HTR-8/SVneo (cell line): ENCODE data around the gene MAGI2.

Source experiments
- DNase-seq: peaks from one replicate; pipeline ENCODE4 v3.0.0; 2011; ENCODE audit warnings: low spot score, mixed read lengths; ENCODE audit not compliant: insufficient read length
- FAIRE-seq: peaks from 2 replicates; lab custom pipeline; 2011; peaks lifted over from hg19 to GRCh38; lab: Jason Lieb, UNC

Gene MAGI2

DNA sequence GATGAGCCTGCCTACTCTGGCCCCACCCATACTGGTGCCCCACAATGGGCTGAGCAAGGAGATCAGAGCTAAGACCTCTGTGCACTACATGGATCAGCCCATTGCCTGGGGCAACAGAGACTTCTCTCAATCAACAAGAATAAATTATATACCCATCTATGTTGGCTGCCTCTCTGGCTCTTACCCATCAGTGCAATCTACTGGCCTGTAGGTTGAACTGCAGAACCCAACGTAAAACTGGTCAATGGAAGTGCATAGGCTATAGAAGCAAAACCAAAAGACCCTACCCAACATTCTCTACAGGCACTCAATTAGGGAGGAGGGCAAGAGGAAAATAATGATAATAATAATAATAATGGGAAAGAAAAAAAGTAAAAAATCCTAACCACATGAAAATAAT, 574.3 kb downstream of the MAGI2 start:
- no peak for DNase-seq
- no peak for FAIRE-seq

DNA sequence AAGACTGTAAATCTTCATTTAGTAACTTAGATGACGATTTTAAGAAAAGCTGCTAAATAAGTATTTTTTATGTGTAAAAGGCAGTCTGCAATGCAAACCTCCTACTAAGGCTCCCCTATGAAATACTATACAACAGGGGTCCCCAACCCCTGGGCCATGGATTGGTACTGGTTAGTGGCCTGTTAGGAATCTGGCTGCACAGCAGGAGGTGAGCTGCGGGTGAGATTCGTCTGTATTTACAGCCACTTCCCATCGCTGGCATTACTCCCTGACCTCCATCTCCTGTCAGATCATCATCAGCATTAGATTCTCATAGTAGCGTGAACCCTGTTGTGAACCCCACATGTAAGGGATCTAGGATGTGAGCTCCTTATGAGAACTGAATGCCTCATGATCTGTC, 580.4 kb downstream of the MAGI2 start:
- FAIRE-seq (no peak), DNase-seq (no peak)

DNA sequence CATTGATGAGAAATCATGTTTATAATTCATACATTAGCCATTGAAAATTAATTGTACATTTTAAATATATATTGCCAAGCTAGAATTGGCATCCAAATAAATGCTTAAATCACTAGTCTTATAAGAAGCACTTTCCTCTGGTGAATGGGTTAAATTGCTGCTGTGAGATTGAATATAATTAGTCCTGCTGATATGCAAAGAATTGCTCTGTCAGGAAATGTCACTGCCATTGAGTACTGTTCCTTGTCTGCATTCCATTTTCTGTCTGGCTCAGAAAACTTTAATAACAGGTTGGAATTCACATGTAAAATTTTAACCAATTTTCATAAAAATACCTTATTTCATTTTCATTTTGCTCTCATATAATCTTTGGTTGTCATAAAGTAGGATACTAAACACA, 589.1 kb downstream of the MAGI2 start:
- no peak for FAIRE-seq

DNA sequence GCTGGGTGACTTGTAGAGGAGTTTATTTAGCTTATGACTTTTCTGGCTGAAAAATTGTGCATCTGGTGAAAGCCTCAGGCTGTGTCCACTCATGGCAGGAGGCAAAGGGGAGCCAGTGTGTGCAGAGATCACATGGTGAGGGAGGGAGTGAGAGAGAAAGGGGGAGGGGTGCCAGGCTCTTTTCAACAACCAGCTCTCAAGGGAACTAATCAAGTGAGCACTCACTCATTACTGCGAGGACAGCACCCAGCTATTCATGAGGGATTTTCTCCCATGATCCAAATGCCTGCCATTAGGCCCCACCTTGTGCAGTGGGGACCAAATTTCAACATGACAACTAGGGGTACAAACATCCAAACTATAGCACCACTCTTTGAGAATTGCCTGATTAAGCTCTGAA, 590.2 kb downstream of the MAGI2 start:
- DNase-seq (no peak), FAIRE-seq (no peak)

More for the DNA sequence above, 589.1 kb downstream of the MAGI2 start:
- DNase-seq, result no peak

DNA sequence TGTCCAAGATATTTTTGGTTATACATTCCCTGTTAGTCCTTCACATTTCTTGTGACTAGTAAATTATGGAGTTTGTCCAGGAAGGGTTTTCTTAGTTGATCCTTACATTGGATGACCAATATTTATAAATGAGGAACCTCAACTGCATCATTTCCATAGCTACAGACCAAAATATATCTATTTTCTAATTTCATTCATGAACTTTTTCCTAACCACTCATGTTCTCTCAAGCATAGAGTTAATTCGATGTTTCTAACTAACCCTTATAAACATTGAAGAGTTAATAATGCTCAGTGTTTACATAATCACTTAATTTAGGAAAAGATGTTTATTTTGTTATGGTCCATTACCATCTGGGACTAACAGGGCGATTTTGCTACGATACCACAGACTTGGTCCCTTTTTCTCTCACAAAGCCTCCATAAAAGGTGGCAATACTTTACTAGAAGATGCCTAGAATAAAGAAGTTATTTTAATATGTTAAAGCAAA, 591.0 kb downstream of the MAGI2 start:
- DNase-seq, result no peak
- no peak for FAIRE-seq

GRCh38 chr7:78852951-78853350, 600.5 kb downstream of the MAGI2 start:
- FAIRE-seq (no peak), DNase-seq (no peak)

- FAIRE-seq (no peak), DNase-seq (no peak)
These were observed 603.2 kb downstream of the MAGI2 start for GRCh38 chr7:78850093-78850740.

DNA sequence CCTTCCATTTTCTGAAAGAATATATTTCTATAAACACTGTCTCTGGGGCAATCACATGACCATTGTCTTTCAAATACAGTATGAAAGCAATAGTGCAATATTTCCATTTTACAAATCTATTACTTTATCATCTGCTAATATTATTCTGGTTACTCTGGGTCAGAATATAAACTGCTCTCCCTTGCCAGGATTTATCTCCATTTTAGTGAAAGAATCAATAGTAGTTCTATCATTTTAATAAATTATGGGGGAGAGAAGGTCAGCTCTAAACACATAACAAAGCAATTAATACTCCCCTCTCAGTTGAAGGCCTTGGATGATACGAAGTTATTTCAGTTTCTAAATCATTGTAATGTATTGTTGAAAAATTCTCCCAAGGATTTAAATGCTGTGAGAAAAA, 608.3 kb downstream of the MAGI2 start:
- FAIRE-seq (no peak), DNase-seq (no peak)

- FAIRE-seq, result no peak
- DNase-seq, result no peak
These were observed 611.4 kb downstream of the MAGI2 start for GRCh38 chr7:78842068-78842467.

DNA sequence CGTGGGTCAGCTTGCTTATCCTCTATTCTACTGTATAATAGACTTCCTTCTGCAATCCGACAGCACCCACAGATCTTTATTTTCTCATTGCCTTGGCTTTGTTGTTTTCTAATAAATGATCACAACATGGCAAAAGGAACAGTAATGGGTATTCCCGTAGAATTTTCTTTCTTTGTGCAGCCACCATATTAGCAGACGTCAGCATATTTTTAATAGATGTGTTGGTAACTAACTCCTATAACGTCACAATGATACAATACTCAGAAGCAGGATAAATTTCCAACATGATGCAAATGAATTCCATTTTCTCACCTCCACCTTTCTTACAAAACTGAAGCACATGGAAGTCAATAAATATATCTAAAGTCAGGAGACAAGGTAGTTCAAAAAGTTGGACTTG, 617.6 kb downstream of the MAGI2 start:
- DNase-seq, result no peak
- no peak for FAIRE-seq

GRCh38 chr7:78828317-78828716, 625.1 kb downstream of the MAGI2 start:
- FAIRE-seq (no peak), DNase-seq (no peak)

DNA sequence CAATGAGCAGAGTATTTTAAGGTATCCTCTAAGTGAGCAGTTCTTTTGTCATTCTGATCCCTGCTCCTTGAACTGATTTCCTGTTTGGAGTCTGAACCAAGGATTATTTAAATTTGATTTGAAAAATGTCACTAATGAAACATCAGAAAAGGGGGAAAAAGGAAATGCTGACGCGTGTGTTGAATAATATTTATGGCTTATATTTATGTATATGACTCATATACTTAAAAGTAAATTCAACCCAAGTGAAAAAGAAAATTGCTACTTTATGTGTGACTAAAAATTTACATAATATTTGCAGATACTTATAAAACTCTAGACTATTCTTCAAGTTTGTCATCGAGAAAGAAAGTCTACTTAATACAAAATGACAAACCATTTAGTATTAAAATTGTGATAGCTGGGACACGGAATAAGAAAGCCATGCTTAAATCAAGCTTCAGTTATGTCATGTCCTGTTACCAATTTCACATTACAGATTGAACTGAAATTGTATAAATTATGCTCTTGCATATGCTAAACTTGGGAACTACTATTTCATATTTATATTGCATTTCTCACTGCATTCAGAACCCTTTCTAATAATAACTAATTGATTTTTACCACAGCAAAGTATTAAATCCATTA, 649.9 kb downstream of the MAGI2 start:
- FAIRE-seq, result no peak
- no peak for DNase-seq

DNA sequence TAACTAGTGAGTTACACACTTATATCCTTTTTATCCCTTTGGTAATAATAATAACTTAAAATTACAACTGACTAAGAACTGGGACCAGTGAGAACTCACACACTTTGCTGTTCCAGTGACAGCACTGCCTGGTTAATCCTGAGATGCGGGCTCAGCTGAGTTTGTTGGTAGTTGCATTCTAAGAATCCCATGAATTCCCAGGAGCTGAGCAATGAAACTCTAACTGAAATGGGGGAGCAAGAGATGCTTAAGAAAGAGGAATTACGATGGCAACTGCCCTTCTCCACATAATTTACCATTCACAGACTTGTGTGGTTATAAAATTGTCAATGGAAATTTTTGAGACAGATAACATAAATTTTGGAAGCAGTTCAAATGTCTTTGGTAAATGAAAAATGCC, 659.4 kb downstream of the MAGI2 start:
- DNase-seq (no peak), FAIRE-seq (no peak)

DNA sequence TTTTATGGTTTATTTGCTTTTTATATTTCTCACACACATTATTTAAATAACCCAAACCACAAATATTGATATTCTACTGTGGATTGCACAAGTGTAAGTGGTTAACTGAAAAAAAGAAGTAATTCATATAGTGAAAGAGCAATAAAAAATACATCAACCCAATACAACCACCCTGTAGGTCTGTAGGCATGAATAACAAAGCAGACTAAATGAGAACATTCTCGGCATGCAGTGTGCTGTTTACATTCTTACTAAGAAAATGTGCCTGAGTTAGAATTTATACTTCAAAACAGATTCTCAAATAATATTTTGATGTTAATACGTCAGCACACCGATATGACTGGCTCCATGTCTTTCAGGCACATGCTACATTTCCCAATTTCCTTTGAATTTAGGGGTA, 660.8 kb downstream of the MAGI2 start:
- FAIRE-seq, result no peak
- DNase-seq, result no peak

GRCh38 chr7:78792006-78792405, 661.5 kb downstream of the MAGI2 start:
- DNase-seq (no peak), FAIRE-seq (no peak)

DNA sequence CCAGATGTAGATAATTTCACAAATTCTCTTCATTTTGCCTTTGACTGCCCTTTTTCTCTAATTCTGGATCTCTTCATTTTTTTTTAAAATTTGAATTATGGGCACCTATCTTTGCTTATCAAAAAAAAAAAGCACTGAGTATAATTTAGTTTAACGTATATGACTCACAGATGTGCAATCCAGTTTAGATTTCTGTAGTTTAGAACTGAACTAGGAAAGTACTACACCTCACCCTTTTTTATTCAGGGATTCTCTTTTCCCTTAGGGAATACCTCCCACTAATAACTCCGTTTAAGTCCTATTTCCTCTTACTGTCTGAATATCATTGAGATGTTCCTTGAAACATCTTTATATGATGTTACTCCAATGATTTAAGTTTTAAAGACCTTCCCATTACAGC, 665.0 kb downstream of the MAGI2 start:
- no peak for FAIRE-seq
- DNase-seq, result no peak

DNA sequence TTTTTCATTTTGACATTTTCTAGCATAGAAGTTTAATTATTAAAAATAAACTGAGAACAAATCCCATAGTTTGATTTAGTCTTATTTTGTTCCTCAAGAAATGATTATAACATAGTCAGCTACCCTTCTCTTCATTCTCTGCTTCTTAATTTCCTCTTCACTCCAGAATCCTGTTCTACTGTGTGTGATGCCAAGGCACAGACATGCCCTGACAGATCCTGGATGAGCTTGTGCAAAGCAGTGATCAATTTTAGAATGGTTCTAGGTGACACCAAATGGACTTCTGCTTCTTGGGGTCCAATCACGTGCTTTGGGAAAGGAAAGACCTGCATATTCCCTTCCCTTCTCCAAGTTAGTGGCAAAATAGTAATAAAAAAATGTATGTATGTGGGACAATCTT, 665.6 kb downstream of the MAGI2 start:
- FAIRE-seq, result no peak
- DNase-seq, result no peak

GRCh38 chr7:78786055-78786454, 667.4 kb downstream of the MAGI2 start:
- DNase-seq (no peak), FAIRE-seq (no peak)

GRCh38 chr7:78783179-78783962, 670.1 kb downstream of the MAGI2 start:
- no peak for FAIRE-seq
- DNase-seq, result no peak

DNA sequence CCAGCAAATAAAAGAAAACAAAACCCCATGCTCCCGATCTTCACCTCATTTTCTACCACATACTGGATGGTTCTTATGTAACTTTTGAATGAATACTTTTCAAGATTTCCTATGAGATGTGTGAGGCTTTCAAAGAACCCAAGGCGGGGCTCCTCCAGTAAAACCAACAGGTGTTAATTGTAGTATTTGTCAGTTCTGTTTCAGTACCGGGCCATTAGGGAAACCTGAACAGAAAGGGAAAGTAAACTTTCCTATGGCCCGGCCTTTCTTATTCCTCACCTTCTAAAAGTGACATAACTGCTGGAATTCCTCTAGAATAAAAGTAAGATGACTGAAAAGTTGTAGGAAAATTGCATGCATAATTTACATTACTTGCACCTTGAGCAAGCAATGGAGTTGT, 672.9 kb downstream of the MAGI2 start:
- no peak for FAIRE-seq
- no peak for DNase-seq

GRCh38 chr7:78779788-78780187, 673.7 kb downstream of the MAGI2 start:
- no peak for DNase-seq
- FAIRE-seq, result no peak
